Cerebellar nuclear complex (tissue), 1 donor: ENCODE measurements around the gene GPR63.

Source experiments
- DNase-seq, 2 experiments: peaks; one replicate each; lab custom pipeline; 2025; lab: John Stamatoyannopoulos, UW

Gene GPR63

DNA sequence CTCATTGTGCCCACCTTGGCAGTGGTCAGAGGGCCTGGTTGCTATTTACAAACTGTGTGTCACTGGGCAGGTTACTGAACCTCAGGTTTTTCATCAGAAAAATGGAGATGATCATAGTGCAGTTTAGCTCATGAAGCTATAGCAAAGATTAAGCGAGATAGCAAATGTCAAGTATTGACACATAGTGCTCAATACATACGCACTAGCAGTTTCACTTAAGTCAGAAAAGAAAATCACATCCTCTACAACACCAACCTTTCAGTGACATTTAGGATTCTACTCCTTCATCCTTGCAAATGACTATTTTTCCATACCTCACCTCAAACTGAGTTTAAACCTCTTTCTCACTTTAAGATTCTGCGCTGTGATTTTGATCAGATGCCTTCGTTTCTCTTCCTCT is 16.2 kb downstream of the GPR63 start:
- no peak for DNase-seq

GRCh38 chr6:96816301-96816817 is 20.9 kb downstream of the GPR63 start:
- DNase-seq, result no peak

GRCh38 chr6:96814625-96815024 is 22.7 kb downstream of the GPR63 start:
- no peak for DNase-seq

GRCh38 chr6:96812077-96812703 is 25.1 kb downstream of the GPR63 start:
- no peak for DNase-seq

GRCh38 chr6:96811670-96812069 is 25.6 kb downstream of the GPR63 start:
- no peak for DNase-seq

DNA sequence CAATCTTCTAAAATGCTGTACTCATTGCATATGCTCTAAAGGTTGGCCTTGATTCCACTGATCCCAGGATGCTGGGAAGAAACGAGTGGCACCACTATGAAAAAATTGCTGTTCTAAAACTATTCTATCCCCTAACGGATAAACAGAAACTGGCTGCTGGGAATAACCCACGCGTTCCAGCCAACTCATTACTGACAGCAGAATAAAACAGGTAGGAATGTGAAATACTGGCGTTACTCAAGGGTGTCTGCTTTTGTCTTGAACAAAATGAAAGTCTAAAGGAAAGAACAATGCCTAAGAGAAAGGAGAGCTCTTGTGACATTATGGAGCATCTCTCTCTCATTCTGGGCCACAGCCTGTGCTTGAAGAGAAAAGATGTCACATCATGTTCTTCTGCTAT is 26.1 kb downstream of the GPR63 start:
- no peak for DNase-seq

DNA sequence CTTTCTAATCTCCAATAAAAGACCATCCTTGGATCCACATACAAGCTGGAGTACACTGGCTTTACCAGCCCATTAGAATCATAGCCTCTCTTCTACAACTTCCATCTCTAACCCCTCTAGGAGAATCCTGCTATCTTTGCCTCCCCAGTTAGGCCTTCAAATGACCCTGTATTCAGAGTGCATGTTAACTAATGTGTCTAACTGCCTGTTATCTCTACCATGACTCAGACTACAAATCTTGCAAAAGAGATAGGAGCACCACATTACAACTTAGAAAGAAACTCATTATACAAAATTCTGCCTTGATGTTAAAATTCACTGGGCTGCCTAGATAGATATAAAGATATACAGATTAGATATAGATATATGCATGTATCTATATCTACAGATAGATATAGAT is 28.2 kb downstream of the GPR63 start:
- no peak for DNase-seq

GRCh38 chr6:96803106-96803481 is 34.2 kb downstream of the GPR63 start:
- no peak for DNase-seq

DNA sequence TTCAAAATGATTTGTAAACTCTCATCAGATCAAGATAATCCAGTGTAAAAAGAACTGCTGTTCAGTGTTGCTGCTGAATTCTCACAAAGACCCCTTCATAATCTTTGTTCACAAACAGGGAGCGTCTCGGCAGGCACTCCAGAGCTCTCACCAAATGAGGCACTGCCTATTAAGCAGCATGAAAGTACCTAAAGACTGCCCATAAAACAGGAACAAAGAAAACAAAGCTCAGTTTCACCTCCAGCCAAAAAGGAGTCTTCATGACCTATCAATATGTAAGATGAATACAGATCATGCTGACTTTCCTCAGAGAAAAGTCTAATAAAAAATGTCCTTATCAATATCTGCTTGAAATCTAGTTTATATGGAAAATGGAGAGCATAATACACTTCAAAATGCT is 41.8 kb downstream of the GPR63 start:
- DNase-seq, result no peak

DNA sequence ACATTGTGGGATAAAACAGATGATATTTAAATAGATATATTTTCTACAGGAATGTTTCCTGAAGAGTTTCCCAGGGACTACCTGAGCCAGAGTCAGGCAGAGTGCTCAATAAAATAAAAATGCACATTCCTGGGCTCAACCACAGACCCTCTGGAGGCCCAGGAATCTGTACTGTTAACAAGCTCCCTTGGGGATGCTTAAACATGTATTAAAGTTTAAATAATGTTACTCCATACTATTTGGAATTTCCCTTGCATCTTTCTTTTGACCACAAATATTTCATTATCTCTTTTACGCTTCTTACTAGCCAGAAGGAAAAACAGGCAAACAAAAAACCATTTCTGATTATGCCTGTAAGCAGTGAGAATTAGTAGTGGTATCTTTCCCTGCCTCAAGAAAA is 42.3 kb downstream of the GPR63 start:
- no peak for DNase-seq

DNA sequence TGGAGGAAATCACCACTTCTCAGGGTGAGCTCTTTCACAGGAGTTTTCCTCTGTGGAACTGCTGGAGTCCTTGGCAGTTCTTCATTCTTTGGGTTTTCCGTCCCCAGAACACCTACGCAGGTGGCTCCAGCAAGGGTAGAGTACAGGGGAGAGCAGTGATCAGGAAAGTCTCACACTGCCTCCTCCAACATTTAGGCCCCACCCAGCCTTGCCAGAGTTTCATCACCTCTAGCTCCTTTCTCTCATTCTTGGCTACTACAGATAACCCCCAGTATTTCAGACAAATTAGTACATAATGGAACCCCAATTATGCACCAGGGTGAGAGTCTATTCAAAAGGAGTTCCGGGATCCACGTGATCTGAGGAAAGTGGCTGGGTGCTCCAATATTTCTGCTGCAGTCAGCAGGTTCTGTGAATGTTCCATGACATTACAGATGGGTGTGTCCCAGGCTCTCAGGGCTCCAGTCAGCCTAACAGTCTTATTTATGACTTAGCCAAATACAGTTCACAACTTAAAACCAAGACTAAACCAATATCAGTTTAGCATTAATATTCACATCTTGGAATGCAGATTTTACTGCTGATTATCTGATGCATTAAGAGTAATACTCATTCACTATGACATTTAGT is 44.6 kb downstream of the GPR63 start:
- no peak for DNase-seq

GRCh38 chr6:96789871-96790270 is 47.4 kb downstream of the GPR63 start:
- no peak for DNase-seq

DNA sequence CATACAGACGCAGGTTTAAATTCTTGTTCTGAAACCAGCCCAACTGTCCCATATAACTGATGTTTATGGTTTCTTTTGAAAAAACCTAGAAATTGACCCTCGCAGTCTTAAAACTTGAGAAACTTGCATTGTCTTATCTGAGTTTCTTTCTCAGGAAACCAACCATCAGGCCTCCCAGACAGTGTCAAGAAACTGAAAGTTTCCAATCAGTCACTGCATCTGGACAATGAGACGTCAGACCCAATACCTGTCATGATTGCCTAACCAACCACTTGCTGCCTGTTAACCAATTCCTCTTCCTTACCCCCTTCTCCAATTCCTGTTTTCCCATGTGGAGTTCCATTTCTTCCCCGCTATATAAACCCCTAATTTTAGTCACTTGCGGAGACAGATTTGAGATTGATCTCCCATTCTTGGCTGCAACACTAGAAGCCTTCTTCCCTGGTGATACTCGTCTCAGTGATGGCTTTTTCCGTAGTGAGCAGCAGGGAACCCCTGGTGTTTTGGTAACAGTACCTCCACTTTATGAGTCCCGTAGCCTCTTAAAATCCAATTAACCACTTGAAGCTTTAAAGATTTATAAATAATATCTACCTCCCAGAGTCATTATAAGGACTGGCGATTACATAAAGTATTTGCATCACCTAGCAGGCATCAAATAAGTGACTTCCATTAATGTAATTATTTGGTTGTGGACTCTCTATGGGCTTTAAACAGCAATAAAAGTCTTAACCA is 49.3 kb downstream of the GPR63 start:
- DNase-seq, result no peak

DNA sequence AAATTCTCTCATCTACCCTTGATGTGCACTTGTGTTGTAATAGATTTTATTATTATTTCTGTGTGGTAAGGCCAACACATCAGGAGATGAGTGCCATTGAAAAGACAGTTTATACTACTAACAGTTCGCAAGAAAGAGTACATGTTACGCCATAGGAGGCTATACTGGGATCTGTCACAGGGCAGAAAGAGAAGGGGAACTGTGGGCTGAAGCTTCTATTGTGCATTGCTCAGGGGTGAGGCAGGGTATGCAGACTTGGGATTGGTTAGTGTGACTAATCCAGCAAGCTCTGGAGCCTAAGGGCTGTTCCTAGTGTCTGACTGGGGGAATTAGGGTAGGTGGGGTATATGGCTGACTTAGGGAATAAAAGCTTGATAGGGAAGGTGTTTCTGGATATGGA is 50.9 kb downstream of the GPR63 start:
- DNase-seq, result no peak

GRCh38 chr6:96784650-96785049 is 52.6 kb downstream of the GPR63 start:
- DNase-seq, result no peak

- DNase-seq, result no peak
Observed at GRCh38 chr6:96783307-96783706, 54.0 kb downstream of the GPR63 start.

GRCh38 chr6:96781557-96781956 is 55.7 kb downstream of the GPR63 start:
- no peak for DNase-seq

GRCh38 chr6:96777113-96777512 is 60.2 kb downstream of the GPR63 start:
- DNase-seq, result no peak

DNA sequence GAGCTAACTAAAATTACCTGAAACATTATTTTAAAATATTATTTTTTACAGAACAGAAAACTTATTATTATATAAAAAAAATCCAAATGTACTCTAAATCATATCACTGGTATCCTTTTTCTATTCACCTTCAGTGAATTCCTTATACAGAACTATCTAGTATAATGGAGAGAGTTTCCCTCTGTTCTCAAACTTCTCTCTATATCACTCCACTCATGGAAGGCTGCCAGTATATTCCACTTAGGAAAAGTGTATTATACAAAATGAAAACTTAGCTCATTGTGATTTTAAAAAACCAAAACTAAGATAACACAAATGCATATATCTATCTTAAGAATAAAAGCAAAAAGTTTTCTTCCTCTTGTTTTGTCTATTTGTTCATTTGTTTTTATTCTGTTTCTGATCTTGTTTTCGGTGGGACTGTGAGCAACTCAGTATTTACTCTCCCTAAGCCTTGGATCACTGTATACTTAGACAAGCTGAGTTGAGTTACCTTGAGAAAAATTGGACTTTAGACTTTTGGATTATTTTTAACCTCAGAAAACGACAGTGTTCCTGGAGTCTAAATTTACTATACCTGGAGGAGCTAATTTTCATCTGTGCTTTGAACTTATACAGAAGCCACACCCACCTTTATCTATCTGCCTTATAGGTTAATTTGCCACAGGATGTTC is 61.4 kb downstream of the GPR63 start:
- DNase-seq, result no peak

DNA sequence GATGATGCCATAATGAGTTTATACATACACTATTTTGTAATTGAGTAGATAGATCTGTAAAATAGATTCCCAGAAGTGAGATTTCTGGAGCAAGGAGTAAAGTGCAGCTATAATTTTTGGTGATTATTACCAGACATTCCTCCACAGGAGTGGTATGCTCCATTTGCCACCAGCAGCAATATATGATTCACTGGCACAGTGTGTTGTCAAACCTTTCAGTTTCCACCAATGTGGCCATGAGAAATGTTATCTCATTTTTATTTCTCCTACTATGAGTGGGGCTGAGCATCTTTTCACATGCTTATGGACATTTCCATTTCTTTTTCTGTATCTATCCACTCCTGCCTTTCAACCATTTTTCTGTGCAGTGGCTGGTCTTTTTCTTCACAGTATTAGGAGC is 70.5 kb downstream of the GPR63 start:
- DNase-seq, result no peak

DNA sequence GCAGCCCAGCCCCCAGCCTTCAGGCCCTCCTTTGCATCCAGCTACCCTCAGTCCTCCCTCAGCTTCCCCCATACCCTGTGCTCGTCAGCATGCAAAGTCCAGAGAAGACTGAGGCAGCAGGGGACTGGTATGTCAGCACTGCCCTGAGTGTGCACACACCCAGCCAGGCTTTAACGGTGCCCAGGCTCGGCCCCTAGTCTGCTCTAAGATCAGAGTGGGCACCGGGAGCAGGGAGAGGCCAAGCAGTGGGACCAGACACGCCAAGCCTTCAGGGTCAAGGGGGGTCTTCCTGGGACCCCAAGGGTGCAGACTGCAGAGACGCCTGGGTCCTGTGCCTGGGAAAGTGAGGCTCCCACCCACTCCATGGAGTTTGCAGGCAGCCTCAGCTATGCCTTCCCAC is 74.7 kb downstream of the GPR63 start:
- DNase-seq, result no peak

- DNase-seq, result no peak
Observed at GRCh38 chr6:96761794-96762193, 75.5 kb downstream of the GPR63 start.
